Measurements from ENCODE around the gene TTC33.
A peak's percentile ranks its signal among the peaks of the same experiment; 100 is the strongest.
"Not testable (repeated sequence)": the region's sequence is repeated elsewhere in the genome, so short reads cannot be mapped to it uniquely, and the experiment has no call there.

Gene TTC33

GRCh38 chr5:40679148-40679912 lies 76.4 kb downstream of the TTC33 start:
- DNase-seq = peak; percentile 25

- DNase-seq = no peak
These were observed 77.2 kb downstream of the TTC33 start for GRCh38 chr5:40678460-40679147.

- DNase-seq = no peak
These were observed 77.7 kb downstream of the TTC33 start for GRCh38 chr5:40678026-40678425.

GRCh38 chr5:40677456-40677855 lies 78.3 kb downstream of the TTC33 start:
- no peak for DNase-seq

- no peak for DNase-seq
These were observed 79.0 kb downstream of the TTC33 start for GRCh38 chr5:40676613-40677343.

GRCh38 chr5:40675396-40676133 lies 80.2 kb downstream of the TTC33 start:
- no peak for DNase-seq

- DNase-seq = no peak
These were observed 81.0 kb downstream of the TTC33 start for GRCh38 chr5:40674661-40675235.

GRCh38 chr5:40672425-40672824 lies 83.3 kb downstream of the TTC33 start:
- DNase-seq = no peak

GRCh38 chr5:40669606-40670390 lies 86.0 kb downstream of the TTC33 start:
- DNase-seq = no peak

- DNase-seq = no peak
These were observed 88.5 kb downstream of the TTC33 start for GRCh38 chr5:40667161-40667663.

- no peak for DNase-seq
These were observed 89.1 kb downstream of the TTC33 start for GRCh38 chr5:40666657-40667056.

GRCh38 chr5:40665635-40666298 lies 90.0 kb downstream of the TTC33 start:
- no peak for DNase-seq

- DNase-seq = no peak
These were observed 95.0 kb downstream of the TTC33 start for GRCh38 chr5:40660751-40661150.

- no peak for DNase-seq
These were observed 99.0 kb downstream of the TTC33 start for GRCh38 chr5:40656766-40657165.

- not testable (repeated sequence) for DNase-seq
These were observed 99.7 kb downstream of the TTC33 start for GRCh38 chr5:40656091-40656490.

- no peak for DNase-seq
These were observed 100.6 kb downstream of the TTC33 start for GRCh38 chr5:40655138-40655537.

- no peak for DNase-seq
These were observed 101.3 kb downstream of the TTC33 start for GRCh38 chr5:40654377-40654991.

GRCh38 chr5:40653221-40654022 lies 102.3 kb downstream of the TTC33 start:
- DNase-seq = no peak

GRCh38 chr5:40652441-40653220 lies 103.1 kb downstream of the TTC33 start:
- DNase-seq = no peak

Data from NCI-H446 treated with DMSO at 0.1 percent for 48 hours (cell line).